Loucy (cell line): ENCODE results near the gene MYO5B.

Experiments used
- H2AFZ ChIP-seq: fragments of 200-600 bp; sonication (generic); 2 replicates; pipeline ENCODE4 v1.6.0; 2016; ENCODE audit warnings: antibody characterized with exemption, mild to moderate bottlenecking, low read length, moderate library complexity
- H3F3A ChIP-seq: fragments of 200-600 bp; 2 replicates; pipeline ENCODE4 v1.6.0; 2016; ENCODE audit warnings: antibody characterized with exemption, low read depth, mild to moderate bottlenecking
- H3K27me3 ChIP-seq: fragments of 200-600 bp; sonication (generic); 2 replicates; pipeline ENCODE4 v1.6.1; 2014; ENCODE audit warnings: low read length, mild to moderate bottlenecking; ENCODE audit not compliant: insufficient read depth, poor library complexity, severe bottlenecking
- H3K36me3 ChIP-seq: fragments of 200-600 bp; sonication (generic); 2 replicates; pipeline ENCODE4 v1.6.1; 2016; ENCODE audit warnings: low read length; ENCODE audit not compliant: insufficient read depth
- H3K4me1 ChIP-seq: fragments of 200-600 bp; sonication (generic); 2 replicates; pipeline ENCODE4 v1.5.1; 2014; ENCODE audit warnings: low read length, mild to moderate bottlenecking; ENCODE audit not compliant: insufficient read depth, poor library complexity, severe bottlenecking
- H3K4me2 ChIP-seq: fragments of 200-600 bp; sonication (generic); 2 replicates; pipeline ENCODE4 v1.6.0; 2014; ENCODE audit warnings: antibody characterized with exemption, low read length, low read depth, mild to moderate bottlenecking; ENCODE audit not compliant: poor library complexity, severe bottlenecking
- H3K4me3 ChIP-seq: fragments of 200-600 bp; sonication (generic); 2 replicates; pipeline ENCODE4 v1.5.1; 2014; ENCODE audit warnings: low read length, mild to moderate bottlenecking, mixed read lengths; ENCODE audit not compliant: poor library complexity, severe bottlenecking
- H3K79me2 ChIP-seq: fragments of 200-600 bp; sonication (generic); 2 replicates; pipeline ENCODE4 v1.6.1; 2014; ENCODE audit warnings: low read length; ENCODE audit not compliant: insufficient read depth
- H3K9ac ChIP-seq: fragments of 200-600 bp; sonication (generic); 2 replicates; pipeline ENCODE4 v1.6.0; 2014; ENCODE audit warnings: mild to moderate bottlenecking, low read depth, low read length, moderate library complexity; ENCODE audit not compliant: poor library complexity, severe bottlenecking
- H3K9me2 ChIP-seq: fragments of 200-600 bp; sonication (generic); replicated peaks from 2 replicates; pipeline ENCODE4 v1.6.1; 2016; ENCODE audit warnings: low read depth, low read length, mixed read lengths
- H3K9me3 ChIP-seq: fragments of 200-600 bp; sonication (generic); 2 replicates; pipeline ENCODE4 v1.6.1; 2014; ENCODE audit warnings: mild to moderate bottlenecking, antibody characterized with exemption, low read length, low read depth; ENCODE audit not compliant: insufficient read depth
- H4K20me1 ChIP-seq: fragments of 200-600 bp; sonication (generic); 2 replicates; pipeline ENCODE4 v1.6.0; 2014; ENCODE audit warnings: antibody characterized with exemption, low read length, mild to moderate bottlenecking; ENCODE audit not compliant: insufficient read depth, poor library complexity, severe bottlenecking
- CTCF ChIP-seq: fragments of 200-600 bp; sonication (generic); conservative IDR thresholded peaks from 2 replicates; pipeline ENCODE4 v1.5.1; 2014; ENCODE audit warnings: mild to moderate bottlenecking, antibody characterized with exemption, low read length
- EZH2phosphoT487 ChIP-seq: fragments of 200-600 bp; IDR thresholded peaks from 2 replicates; pipeline ENCODE4 v1.6.1; 2018; ENCODE audit warnings: antibody characterized with exemption, mild to moderate bottlenecking, moderate library complexity, borderline replicate concordance

Gene MYO5B

GRCh38 chr18:50128506-50129271, 66.3 kb downstream of the MYO5B start:
- Histone ChIP-seq H3K4me1 (no peaks in the 10 kb centered on the region), H4K20me1 (no peaks in the 10 kb centered on the region), H3K4me3 (no peak overlapping the region), H3F3A (no peaks in the 10 kb centered on the region), H3K27me3 (peaks cover 4% of the 10 kb centered on the region), H3K79me2 (no peaks in the 10 kb centered on the region), H3K9me3 (no peaks in the 10 kb centered on the region), H2AFZ (no peak overlapping the region), H3K9me2 (no peaks in the 10 kb centered on the region), H3K9ac (no peak overlapping the region), H3K4me2 (no peak overlapping the region), H3K36me3 (no peaks in the 10 kb centered on the region)
- TF ChIP-seq CTCF (no peak), EZH2phosphoT487 (no peak)

GRCh38 chr18:50127516-50128210, 67.3 kb downstream of the MYO5B start:
- Histone ChIP-seq H3F3A (no peaks in the 10 kb centered on the region), H3K36me3 (no peaks in the 10 kb centered on the region), H3K4me2 (no peak overlapping the region), H3K27me3 (peaks cover 4% of the 10 kb centered on the region), H3K79me2 (no peaks in the 10 kb centered on the region), H3K4me3 (no peak overlapping the region), H3K9me2 (no peaks in the 10 kb centered on the region), H3K9me3 (no peaks in the 10 kb centered on the region), H2AFZ (no peak overlapping the region), H4K20me1 (no peaks in the 10 kb centered on the region), H3K4me1 (no peaks in the 10 kb centered on the region), H3K9ac (no peak overlapping the region)
- no peak for TF ChIP-seq EZH2phosphoT487
- TF ChIP-seq CTCF: no peak

- H4K20me1 ChIP-seq: no peaks in the 10 kb centered on the region
- no peak overlapping the region for H2AFZ ChIP-seq
- no peak overlapping the region for H3K9ac ChIP-seq
- H3K27me3 ChIP-seq: peaks cover 4% of the 10 kb centered on the region
- no peaks in the 10 kb centered on the region for H3F3A ChIP-seq
- no peaks in the 10 kb centered on the region for H3K36me3 ChIP-seq
- H3K9me3 ChIP-seq: no peaks in the 10 kb centered on the region
- H3K4me1 ChIP-seq: no peaks in the 10 kb centered on the region
- H3K4me2 ChIP-seq: no peak overlapping the region
- H3K4me3 ChIP-seq: no peak overlapping the region
- TF ChIP-seq CTCF (no peak), EZH2phosphoT487 (no peak)
- H3K79me2 ChIP-seq: no peaks in the 10 kb centered on the region
- no peaks in the 10 kb centered on the region for H3K9me2 ChIP-seq
Observed at GRCh38 chr18:50126471-50126870, 68.5 kb downstream of the MYO5B start.
